ENCODE results near the gene PIPOX. TPM values are rescaled to one million over a fixed set of nuclear protein-coding genes. Genes with fewer than 3 reads are reported as not detected.

PIPOX gene
- total and polyA plus RNA-seq, 9 of the 15 experiments (the other 6 are each of a cell fraction or from before 2014, with no cell fraction given), result 0.15 to 2.2 (median 0.58) TPM; not detected in 2

DNA sequence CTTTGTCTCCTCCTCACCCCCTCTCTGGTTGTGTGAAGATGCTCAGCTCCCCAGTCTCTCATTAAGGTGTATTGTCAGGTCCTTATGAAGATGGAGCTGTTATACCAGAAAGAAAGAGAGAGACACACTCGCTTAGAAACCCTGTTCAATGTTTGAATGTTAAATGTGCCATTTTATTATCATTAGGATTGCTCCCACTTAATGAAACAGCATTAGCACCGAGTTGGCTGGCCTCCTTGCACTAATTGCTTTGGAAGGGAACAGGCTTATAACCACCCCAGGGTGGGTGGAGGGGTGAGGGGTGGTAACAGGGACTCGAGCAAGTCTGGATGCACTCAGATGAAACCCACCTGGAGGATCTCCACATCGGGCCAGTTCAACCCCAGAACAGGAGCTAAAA, 14.4 kb downstream of the PIPOX start:
- Histone ChIP-seq H3K27ac (ENCODE audit: extremely low read depth, low read depth, low read length) (no peak overlapping the region), H4K20me1 (replicated peaks; ENCODE audit: control insufficient read depth, insufficient read depth, low read length) (peaks cover 8% of the 10 kb centered on the region; the same call in 1 of the 2 replicates), H3K36me3 (ENCODE audit: control insufficient read depth, insufficient read depth, low read length) (no peaks in the 10 kb centered on the region), H3K79me2 (ENCODE audit: control insufficient read depth, insufficient read depth, low read length) (no peaks in the 10 kb centered on the region), H3K4me1 (replicated peaks in 1 of 2; ENCODE audit: control insufficient read depth in 2 of 2, insufficient read depth in 2 of 2, low read length in 2 of 2) (peaks cover 2 to 6% of the 10 kb centered on the region in 2 experiments; a peak in 2 of 5 replicates), H3K9ac (ENCODE audit: insufficient read depth in 1 of 2, low read depth in 2 of 2, low read length in 2 of 2) (no peak overlapping the region), H3K9me1 (ENCODE audit: control insufficient read depth, insufficient read depth, low read length) (no peaks in the 10 kb centered on the region), H2AFZ (ENCODE audit: low read depth, low read length) (no peak overlapping the region), H3K4me2 (ENCODE audit: insufficient read depth, low read length) (no peak overlapping the region), H3K9me3 (replicated peaks; ENCODE audit: control insufficient read depth, insufficient read depth, low read depth, low read length) (no peaks in the 10 kb centered on the region), H3K4me3 (no peak overlapping the region), H3K27me3 (ENCODE audit: control insufficient read depth in 2 of 2, insufficient read depth in 2 of 2, low read length in 2 of 2) (peaks cover 30 to 50% of the 10 kb centered on the region in 2 experiments)
- no TSS peak for BruUV-seq (replicated peaks)
- ATAC-seq (no peak), FAIRE-seq (no peak), DNase-seq (ENCODE audit: extremely low read depth in 1 of 4, low spot score in 3 of 4) (no peak)
- intact Hi-C loops (cut with micrococcal nuclease) (no loop called here), in situ Hi-C loops (cut with MboI) (no loop called here)
- ChIA-PET POLR2A (interaction anchor here (0.5 to 1.0 kb wide), 2 partner anchors 9 to 45 kb away, joined by 3 read pairs; no protein-coding TSS in a partner anchor), CTCF (ENCODE audit: low intra/inter-chr PET ratio) (no interaction called here)
- WGBS (ENCODE audit: insufficient coverage, low coverage, missing lambda C conversion rate), result 0% methylated on average over 4 of the region's 4 CpGs
- TF ChIP-seq ETV6 (IDR thresholded peaks at IDR 0.05; ENCODE audit: borderline replicate concordance in 1 of 2, low read depth in 2 of 2, low read length in 1 of 2) (no peak), ETV6 (CRISPR knock-in tag; IDR thresholded peaks at IDR 0.05; ENCODE audit: borderline replicate concordance) (no peak), CSDE1 (IDR thresholded peaks at IDR 0.05) (no peak), BDP1 (IDR thresholded peaks at IDR 0.05; ENCODE audit: insufficient read depth, insufficient read length) (no peak), U2AF2 (optimal IDR thresholded peaks at IDR 0.05; ENCODE audit: low read depth, low read length) (no peak), ETS2 (tag; IDR thresholded peaks at IDR 0.05; ENCODE audit: borderline replicate concordance, poor library complexity, severe bottlenecking) (no peak), ZBTB40 (IDR thresholded peaks at IDR 0.05) (no peak), ZBTB40 (CRISPR knock-in tag; IDR thresholded peaks at IDR 0.05) (no peak), ATF4 (CRISPR knock-in tag; IDR thresholded peaks at IDR 0.05) (no peak), NFE2L1 (tag; IDR thresholded peaks at IDR 0.05; ENCODE audit: borderline replicate concordance, low read depth) (no peak)
- TF ChIP-seq, protein P1, sequence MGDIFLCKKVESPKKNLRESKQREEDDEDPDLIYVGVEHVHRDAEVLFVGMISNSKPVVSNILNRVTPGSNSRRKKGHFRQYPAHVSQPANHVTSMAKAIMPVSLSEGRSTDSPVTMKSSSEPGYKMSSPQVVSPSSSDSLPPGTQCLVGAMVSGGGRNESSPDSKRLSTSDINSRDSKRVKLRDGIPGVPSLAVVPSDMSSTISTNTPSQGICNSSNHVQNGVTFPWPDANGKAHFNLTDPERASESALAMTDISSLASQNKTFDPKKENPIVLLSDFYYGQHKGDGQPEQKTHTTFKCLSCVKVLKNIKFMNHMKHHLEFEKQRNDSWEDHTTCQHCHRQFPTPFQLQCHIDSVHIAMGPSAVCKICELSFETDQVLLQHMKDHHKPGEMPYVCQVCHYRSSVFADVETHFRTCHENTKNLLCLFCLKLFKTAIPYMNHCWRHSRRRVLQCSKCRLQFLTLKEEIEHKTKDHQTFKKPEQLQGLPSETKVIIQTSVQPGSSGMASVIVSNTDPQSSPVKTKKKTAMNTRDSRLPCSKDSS (IDR thresholded peaks at IDR 0.05; ENCODE audit: low read depth, partially characterized antibody), result no peak

All from K562 (cell line).